Adrenal gland (tissue), 12 donors: Measurements from ENCODE around the gene YARS1. TPM values are rescaled to one million over a fixed set of nuclear protein-coding genes. Genes with fewer than 3 reads are reported as not detected.
A peak's percentile ranks its signal among the peaks of the same experiment; 100 is the strongest.

ENCODE experiments used
- DNase-seq, 7 donors: peaks; one replicate each; pipeline ENCODE4 v3.0.0-alpha.2; 2019 to 2020
- H3K27ac ChIP-seq, 5 donors: fragments of 200-600 bp; sonication (generic) in 4 of 5; 1 replicate in 3 of 5; 2 replicates in 2 of 5; pipeline versions ENCODE4 v1.5.1 to v1.8.0; 2016 to 2020; ENCODE audit warnings: mild to moderate bottlenecking in 1 of 5
- H3K27me3 ChIP-seq: fragments of 200-600 bp; 2 replicates; pipeline ENCODE4 v1.8.0; 2021
- H3K36me3 ChIP-seq, 2 donors: fragments of 200-600 bp; replicated peaks in 1 of 2; 1 replicate in 1 of 2; 2 replicates in 1 of 2; pipeline versions ENCODE4 v1.5.1 to v1.8.0; 2018 to 2022
- H3K4me1 ChIP-seq, 2 donors: fragments of 200-600 bp; replicated peaks in 1 of 2; 1 replicate in 1 of 2; 2 replicates in 1 of 2; pipeline versions ENCODE4 v1.5.1 to v1.8.0; 2018 to 2021
- H3K4me3 ChIP-seq, 4 donors: fragments of 200-600 bp; sonication (generic) in 3 of 4; one replicate each; pipeline ENCODE4 v1.5.1; 2016 to 2018
- H3K9me3 ChIP-seq, 3 donors: fragments of 200-600 bp; sonication (generic) in 1 of 3; replicated peaks in 1 of 3; 1 replicate in 2 of 3; 2 replicates in 1 of 3; pipeline versions ENCODE4 v1.5.1 to v1.8.0; 2016 to 2021
- POLR2A ChIP-seq, 2 donors: fragments of 450-650 bp; IDR thresholded peaks; one replicate each; pipeline ENCODE4 v1.6.1; 2017; ENCODE audit warnings: antibody characterized with exemption in 2 of 2, mild to moderate bottlenecking in 2 of 2, moderate library complexity in 1 of 2
- WGBS, 4 donors: extraction: QIAGEN DNeasy Blood & Tissue Kit in 2 of 4; methylation state at CpG; one replicate each; pipeline versions ENCODE4 v1.1.5 to v1.1.7; 2013 to 2017; 5-methylcytosine and 5-hydroxymethylcytosine counted together
- intact Hi-C, 2 donors: fragments of 100-400 bp; cut with DNase I; formaldehyde crosslinking; loops; one replicate each; pipeline versions ENCODE4 v1.14.1 to v1.15.0; 2022 to 2023
- polyA plus RNA-seq, 3 donors: library from polyadenylated mRNA; stranded (reverse); fragments of 200-250 nt in 2 of 3; fragments of 350-450 nt in 1 of 3; fragmentation: Illumina TruSeq in 1 of 3; extraction: RNeasy Lipid Tissue Mini Kit (QIAGEN cat#74804) in 1 of 3; gene quantifications; one replicate each; pipeline ENCODE4 v1.2.3, GENCODE V29; 2013 to 2014
- total RNA-seq, 9 donors: library from RNA; depleted of rRNA in 4 of 9; stranded (reverse); fragments of >200 nt in 4 of 9; fragments of 120-200 nt in 1 of 9; fragmentation: NEBNext Ultra II Directional in 1 of 9; extraction: Animal tissue kit (Norgen Biotek cat#: 25700) in 1 of 9; gene quantifications; one replicate each; pipeline versions ENCODE4 v1.1.0 to v1.2.4, GENCODE V29; 2013 to 2023
- TF ChIP-seq, protein P1 (sequence below), 6 experiments: fragments of 450-650 bp in 4 of 6; fragments of 200-600 bp in 2 of 6; sonication (generic) in 1 of 6; IDR thresholded peaks; 1 replicate in 5 of 6; 2 replicates in 1 of 6; pipeline versions ENCODE4 v1.5.1 to v1.8.0; 2016 to 2021; ENCODE audit warnings: antibody characterized with exemption in 6 of 6, mild to moderate bottlenecking in 2 of 6, moderate library complexity in 1 of 6
- donor health status: healthy with polysubstance abuse.
- donor health status: Bipolar disorder and iron deficiency.
- donor health status: DM: yes; HTN: yes; CAD: no.
- donor health status: DM: no; HTN: no; CAD: no.
- donor health status: DM: no; HTN: no; CAD: no.
- donor health status: DM: yes; HTN: yes; CAD: no.

Gene YARS1
- total and polyA plus RNA-seq, 12 donors, result 55.5 to 190 (median 97.0) TPM

DNA sequence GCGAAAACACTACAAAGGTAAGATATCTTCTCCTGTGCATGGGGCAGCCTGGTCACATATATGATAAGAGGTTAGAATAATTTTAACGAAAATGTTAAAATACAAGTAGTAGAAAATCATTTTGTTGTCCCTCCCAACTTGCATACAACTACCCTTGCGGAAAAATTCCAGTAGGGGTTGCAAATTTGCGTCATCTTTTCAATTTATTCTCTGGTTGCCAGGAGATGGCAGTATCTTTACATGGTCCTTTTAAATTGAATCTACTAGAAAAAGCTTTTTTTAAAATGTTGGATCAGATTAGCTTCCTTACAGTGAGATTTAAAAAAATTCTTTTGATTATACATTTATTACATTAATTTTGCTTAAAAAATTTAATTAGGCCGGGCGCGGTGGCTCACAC, 11.2 kb upstream of the YARS1 start:
- Histone ChIP-seq H3K27ac (peak overlapping the region in 2 of 5 donors; percentile 38 to 40), H3K4me3 (no peak overlapping the region), H3K4me1 (peaks cover 12 to 16% of the 10 kb centered on the region in 2 donors), H3K27me3 (no peaks in the 10 kb centered on the region), H3K36me3 (peaks cover 0 to 80% of the 10 kb centered on the region in 2 donors), H3K9me3 (no peaks in the 10 kb centered on the region)
- no peak for DNase-seq
- TF ChIP-seq, protein P1, sequence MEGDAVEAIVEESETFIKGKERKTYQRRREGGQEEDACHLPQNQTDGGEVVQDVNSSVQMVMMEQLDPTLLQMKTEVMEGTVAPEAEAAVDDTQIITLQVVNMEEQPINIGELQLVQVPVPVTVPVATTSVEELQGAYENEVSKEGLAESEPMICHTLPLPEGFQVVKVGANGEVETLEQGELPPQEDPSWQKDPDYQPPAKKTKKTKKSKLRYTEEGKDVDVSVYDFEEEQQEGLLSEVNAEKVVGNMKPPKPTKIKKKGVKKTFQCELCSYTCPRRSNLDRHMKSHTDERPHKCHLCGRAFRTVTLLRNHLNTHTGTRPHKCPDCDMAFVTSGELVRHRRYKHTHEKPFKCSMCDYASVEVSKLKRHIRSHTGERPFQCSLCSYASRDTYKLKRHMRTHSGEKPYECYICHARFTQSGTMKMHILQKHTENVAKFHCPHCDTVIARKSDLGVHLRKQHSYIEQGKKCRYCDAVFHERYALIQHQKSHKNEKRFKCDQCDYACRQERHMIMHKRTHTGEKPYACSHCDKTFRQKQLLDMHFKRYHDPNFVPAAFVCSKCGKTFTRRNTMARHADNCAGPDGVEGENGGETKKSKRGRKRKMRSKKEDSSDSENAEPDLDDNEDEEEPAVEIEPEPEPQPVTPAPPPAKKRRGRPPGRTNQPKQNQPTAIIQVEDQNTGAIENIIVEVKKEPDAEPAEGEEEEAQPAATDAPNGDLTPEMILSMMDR (IDR thresholded peaks at IDR 0.05), result peak in 4 of 6 experiments; percentile 9 to 33 (median 26)
- TF ChIP-seq POLR2A (IDR thresholded peaks at IDR 0.05), result no peak
- WGBS, 4 donors, result 88 to 93% (median 88%) methylated on average over 7 of the region's 7 CpGs
- intact Hi-C loops, result no loop called here

DNA sequence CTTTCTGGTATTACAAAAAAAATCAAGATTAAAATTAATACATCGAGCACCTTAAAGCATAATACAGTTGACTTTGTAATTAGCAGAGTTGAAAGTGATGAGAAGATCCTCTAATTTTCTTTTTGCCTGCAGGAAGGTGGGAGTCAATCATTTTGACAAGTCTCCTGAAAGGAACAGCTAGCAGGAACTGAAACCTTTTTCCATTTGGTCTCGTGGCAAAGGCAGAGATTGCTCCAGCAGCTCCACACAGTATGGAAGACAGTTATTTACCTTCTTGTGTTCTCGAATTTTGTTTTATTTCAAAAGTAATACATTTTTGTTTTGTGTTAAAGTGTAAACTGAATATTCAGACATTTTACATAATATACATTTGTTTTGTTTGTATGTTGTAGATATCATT, 8.0 kb upstream of the YARS1 start:
- 77 to 83% (median 80%) methylated on average over 3 of the region's 3 CpGs for WGBS, 4 donors
- no peak overlapping the region for H3K27ac ChIP-seq
- no peaks in the 10 kb centered on the region for H3K27me3 ChIP-seq
- no peaks in the 10 kb centered on the region for H3K9me3 ChIP-seq
- H3K36me3 ChIP-seq, result peaks cover 0 to 49% of the 10 kb centered on the region in 2 donors
- TF ChIP-seq, protein P1 (IDR thresholded peaks at IDR 0.05), result no peak
- intact Hi-C loops, result no loop called here
- peaks cover 12 to 19% of the 10 kb centered on the region in 2 donors for H3K4me1 ChIP-seq
- no peak for DNase-seq
- no peak overlapping the region for H3K4me3 ChIP-seq

DNA sequence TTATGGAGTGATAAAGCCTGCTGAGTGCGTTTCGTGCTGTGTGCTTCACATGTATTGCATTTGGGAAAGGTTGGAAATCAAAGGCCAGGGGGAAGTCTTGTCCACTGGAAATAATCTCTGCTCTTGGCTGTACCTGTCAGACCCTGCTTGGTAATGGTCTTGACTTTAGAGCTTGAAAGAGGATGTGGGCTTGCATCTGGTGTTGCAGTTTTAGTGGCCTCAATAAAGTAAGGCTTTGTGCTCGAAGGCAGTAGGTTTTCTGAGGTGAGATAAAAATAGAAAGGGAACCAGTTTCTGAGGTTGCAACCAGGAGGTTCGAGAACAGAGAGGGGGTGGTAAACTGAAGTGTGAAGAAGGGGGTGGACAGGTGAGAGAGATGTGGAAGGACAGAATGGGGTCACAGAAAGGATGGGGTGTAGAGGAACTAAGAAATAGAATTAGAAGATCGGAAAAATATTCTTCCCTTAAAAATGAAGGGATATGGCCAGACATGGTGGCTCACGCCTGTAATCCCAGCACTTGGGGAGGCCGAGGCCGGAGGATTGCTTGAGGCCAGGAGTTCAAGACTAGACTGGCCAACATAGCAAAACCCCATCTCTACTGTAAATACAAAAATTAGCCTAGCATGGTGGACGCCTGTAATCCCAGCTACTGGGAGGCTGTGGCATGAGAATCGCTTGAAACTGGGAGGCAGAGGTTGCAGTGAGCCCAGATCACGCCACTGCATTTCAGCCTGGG, 1.8 kb upstream of the YARS1 start:
- peaks cover 38 to 40% of the 10 kb centered on the region in 2 donors for H3K4me1 ChIP-seq

More for the DNA sequence above, 1.8 kb upstream of the YARS1 start:
- DNase-seq, result no peak
- intact Hi-C loops, result no loop called here
- peak overlapping the region in 1 of 4 donors; percentile 80 for H3K4me3 ChIP-seq
- peak overlapping the region; percentile 90 to 99 (median 93) for H3K27ac ChIP-seq
- no peaks in the 10 kb centered on the region for H3K27me3 ChIP-seq
- no peaks in the 10 kb centered on the region for H3K9me3 ChIP-seq
- H3K36me3 ChIP-seq, result no peaks in the 10 kb centered on the region
- WGBS, 4 donors, result 62 to 68% (median 66%) methylated on average over 11 of the region's 11 CpGs
- TF ChIP-seq, protein P1 (IDR thresholded peaks at IDR 0.05), result no peak
- TF ChIP-seq POLR2A (IDR thresholded peaks at IDR 0.05), result no peak
